SK-N-SH (cell line): Measurements from ENCODE around the gene TRAPPC12. TPM values are rescaled to one million over a fixed set of nuclear protein-coding genes. Genes with fewer than 3 reads are reported as not detected.
A peak's percentile ranks its signal among the peaks of the same experiment; 100 is the strongest.
"Not testable (repeated sequence)": the region's sequence is repeated elsewhere in the genome, so short reads cannot be mapped to it uniquely, and the experiment has no call there.

Source experiments
- CTCF ChIA-PET: fragments of 300-600, 350-600 bp; formaldehyde crosslinking; extraction: SDS; loops from one replicate; lab custom pipeline; 2021; lab: Yijun Ruan, JAX
- POLR2A ChIA-PET: fragments of 350-600 bp; sonication (Branson Sonifier 250); formaldehyde crosslinking; extraction: SDS; loops from one replicate; lab custom pipeline; 2020; ENCODE audit warnings: antibody characterized with exemption, inconsistent platforms; lab: Yijun Ruan, JAX
- DNase-seq: peaks from one replicate; pipeline ENCODE4 v3.0.0; 2012
- H2AFZ ChIP-seq: fragments of 200-600 bp; sonication (generic); 2 replicates; pipeline ENCODE4 v1.8.1; 2016; ENCODE audit warnings: antibody characterized with exemption, mild to moderate bottlenecking, low read depth
- H3F3A ChIP-seq: fragments of 200-600 bp; sonication (generic); replicated peaks from 2 replicates; pipeline ENCODE3; 2016; ENCODE audit warnings: antibody characterized with exemption, mild to moderate bottlenecking; ENCODE audit not compliant: insufficient read depth
- H3K27ac ChIP-seq, 2 experiments: fragments of 200-500 bp in 1 of 2; fragments of 200-600 bp in 1 of 2; sonication (Bioruptor generic) in 1 of 2; sonication (generic), shearing (Covaris generic) in 1 of 2; 2 replicates each; pipeline versions ENCODE4 v1.5.1 to v1.6.1; 2014 to 2016; ENCODE audit warnings: low read depth in 2 of 2, inconsistent platforms in 1 of 2, low read length in 1 of 2, mild to moderate bottlenecking in 1 of 2, mixed read lengths in 1 of 2
- H3K27me3 ChIP-seq: fragments of 200-600 bp; sonication (generic), shearing (Covaris generic); 2 replicates; pipeline ENCODE4 v1.6.1; 2016; ENCODE audit warnings: mixed run types; ENCODE audit not compliant: insufficient read depth
- H3K36me3 ChIP-seq, 2 experiments: fragments of 200-500 bp in 1 of 2; fragments of 200-600 bp in 1 of 2; sonication (Bioruptor generic) in 1 of 2; sonication (generic) in 1 of 2; replicated peaks in 1 of 2; 2 replicates each; pipeline versions ENCODE3 to v1.5.1; 2014 to 2016; ENCODE audit warnings: low read length in 1 of 2, mild to moderate bottlenecking in 1 of 2; ENCODE audit not compliant: insufficient read depth in 2 of 2, control insufficient read depth in 1 of 2
- H3K4me1 ChIP-seq, 2 experiments: fragments of 200-500 bp in 1 of 2; fragments of 200-600 bp in 1 of 2; sonication (Bioruptor generic) in 1 of 2; sonication (generic), shearing (Covaris generic) in 1 of 2; 2 replicates each; pipeline versions ENCODE4 v1.5.1 to v1.6.1; 2014 to 2016; ENCODE audit warnings: low read depth in 1 of 2, low read length in 1 of 2, mixed run types in 1 of 2; ENCODE audit not compliant: insufficient read depth in 2 of 2, control insufficient read depth in 1 of 2
- H3K4me2 ChIP-seq: fragments of 200-600 bp; sonication (generic), shearing (Covaris generic); 2 replicates; pipeline ENCODE4 v1.6.1; 2017; ENCODE audit warnings: mixed run types
- H3K4me3 ChIP-seq, 2 experiments: fragments of 200-500 bp in 1 of 2; fragments of 200-600 bp in 1 of 2; sonication (Bioruptor generic) in 1 of 2; sonication (generic), shearing (Covaris generic) in 1 of 2; 2 replicates each; pipeline versions ENCODE4 v1.5.1 to v1.8.1; 2014 to 2016; ENCODE audit warnings: low read depth in 2 of 2, inconsistent platforms in 1 of 2, low read length in 1 of 2, mild to moderate bottlenecking in 1 of 2, mixed read lengths in 1 of 2, moderate library complexity in 1 of 2
- H3K79me2 ChIP-seq: fragments of 200-600 bp; sonication (generic); 2 replicates; pipeline ENCODE4 v1.8.1; 2017; ENCODE audit warnings: mild to moderate bottlenecking; ENCODE audit not compliant: insufficient read depth
- H3K9ac ChIP-seq: fragments of 200-600 bp; sonication (generic); 2 replicates; pipeline ENCODE4 v1.6.1; 2017; ENCODE audit warnings: mixed run types
- H3K9me2 ChIP-seq: fragments of 200-600 bp; sonication (generic); 2 replicates; pipeline ENCODE4 v1.6.1; 2017; ENCODE audit warnings: mixed run types
- H3K9me3 ChIP-seq: fragments of 200-600 bp; sonication (generic); 2 replicates; pipeline ENCODE4 v1.6.1; 2017; ENCODE audit warnings: mixed run types, mild to moderate bottlenecking, moderate library complexity
- H4K20me1 ChIP-seq: fragments of 200-600 bp; sonication (generic); 2 replicates; pipeline ENCODE4 v1.6.1; 2017; ENCODE audit warnings: mild to moderate bottlenecking, mixed run types; ENCODE audit not compliant: insufficient read depth
- CHD2 ChIP-seq: fragments of 150-350 bp; IDR thresholded peaks from 2 replicates; pipeline ENCODE4 v1.6.1; 2018; ENCODE audit warnings: low read length; ENCODE audit not compliant: partially characterized antibody
- EP300 ChIP-seq, 2 experiments: IDR thresholded peaks; 2 replicates each; pipeline versions ENCODE4 v1.4.0 to v1.6.1; 2012; ENCODE audit warnings: borderline replicate concordance in 1 of 2, low read depth in 1 of 2, low read length in 1 of 2
- FOXJ3 ChIP-seq: sonication (generic); formaldehyde crosslinking; IDR thresholded peaks from 2 replicates; pipeline ENCODE4 v1.5.1; 2020; ENCODE audit warnings: mild to moderate bottlenecking, missing genetic modification reagents
- GATA2 ChIP-seq: sonication (generic); formaldehyde crosslinking; IDR thresholded peaks from 2 replicates; pipeline ENCODE4 v1.5.0; 2020; ENCODE audit warnings: mild to moderate bottlenecking, missing genetic modification reagents
- MAX ChIP-seq: IDR thresholded peaks from 2 replicates; pipeline ENCODE4 v1.4.0; 2012; ENCODE audit warnings: low read depth
- MEF2A ChIP-seq: IDR thresholded peaks from 2 replicates; pipeline ENCODE4 v1.4.0; 2012; ENCODE audit warnings: low read depth, borderline replicate concordance
- MXI1 ChIP-seq: IDR thresholded peaks from 2 replicates; pipeline ENCODE4 v1.6.1; 2012; ENCODE audit warnings: mild to moderate bottlenecking, low read depth, low read length, improper control_type of control experiment
- PBX3 ChIP-seq: IDR thresholded peaks from 2 replicates; pipeline ENCODE4; 2012
- RAD21 ChIP-seq: IDR thresholded peaks from 2 replicates; pipeline ENCODE4 v1.6.1; 2012; ENCODE audit warnings: mild to moderate bottlenecking, low read length
- RCOR1 ChIP-seq: fragments of 150-350 bp; IDR thresholded peaks from 2 replicates; pipeline ENCODE4 v1.6.1; 2017; ENCODE audit warnings: antibody characterized with exemption, low read length
- REST ChIP-seq: IDR thresholded peaks from 2 replicates; pipeline ENCODE4 v1.6.1; 2012; ENCODE audit warnings: mild to moderate bottlenecking, low read depth, low read length, moderate library complexity
- SMC3 ChIP-seq: IDR thresholded peaks from 2 replicates; pipeline ENCODE4 v1.6.1; 2012; ENCODE audit warnings: low read depth, low read length, improper control_type of control experiment
- TEAD4 ChIP-seq: IDR thresholded peaks from 2 replicates; pipeline ENCODE4 v1.4.0; 2012; ENCODE audit warnings: mild to moderate bottlenecking, borderline replicate concordance; ENCODE audit not compliant: insufficient read depth
- YY1 ChIP-seq: IDR thresholded peaks from 2 replicates; pipeline ENCODE4 v1.4.0; 2012; ENCODE audit warnings: low read depth, mild to moderate bottlenecking
- WGBS: methylation state at CpG from one replicate; pipeline ENCODE4 v1.1.6; 2017; ENCODE audit warnings: low lambda C conversion rate; 5-methylcytosine and 5-hydroxymethylcytosine counted together
- polyA plus RNA-seq, 3 experiments: library from polyadenylated mRNA; depleted of rRNA; stranded (reverse); fragments of >200 nt; gene quantifications; 2 replicates each; pipeline ENCODE4 v1.2.3, GENCODE V29; 2012

TRAPPC12 gene
- polyA plus RNA-seq, 1 of the 3 experiments (the other 2 are of a cell fraction): 83.3 TPM

GRCh38 chr2:3447789-3448317, 68.4 kb downstream of the TRAPPC12 start:
- H2AFZ ChIP-seq: no peak overlapping the region
- WGBS: 85% methylated on average over 9 of the region's 9 CpGs
- no peaks in the 10 kb centered on the region for H4K20me1 ChIP-seq
- no peak overlapping the region for H3K9ac ChIP-seq
- H3F3A ChIP-seq: no peaks in the 10 kb centered on the region
- H3K36me3 ChIP-seq: peaks cover 36 to 84% of the 10 kb centered on the region in 2 experiments
- DNase-seq: peak; percentile 91
- peaks cover 0 to 29% of the 10 kb centered on the region in 2 experiments; a peak in 2 of 4 replicates for H3K4me1 ChIP-seq
- H3K9me3 ChIP-seq: no peaks in the 10 kb centered on the region
- H3K79me2 ChIP-seq: no peaks in the 10 kb centered on the region
- no peak overlapping the region for H3K4me3 ChIP-seq
- no peak overlapping the region for H3K4me2 ChIP-seq
- no peaks in the 10 kb centered on the region for H3K27me3 ChIP-seq
- H3K27ac ChIP-seq: peak overlapping the region in 1 of 2 experiments; percentile 94; a peak in 2 of 4 replicates
- peak; percentile 31 for TF ChIP-seq CHD2
- peak; percentile 81 for TF ChIP-seq FOXJ3 (CRISPR knock-in tag)
- peak; percentile 27; the same call in 1 of the 2 replicates for TF ChIP-seq SMC3
- no peak for TF ChIP-seq TEAD4
- no peak for TF ChIP-seq YY1
- no peak for TF ChIP-seq REST
- TF ChIP-seq MXI1: peak; percentile 93
- peak; percentile 79 for TF ChIP-seq RCOR1
- TF ChIP-seq RAD21: peak; percentile 72
- peak in 1 of 2 experiments; percentile 86; a peak in 2 of 4 replicates for TF ChIP-seq EP300 (IDR thresholded peaks at IDR 0.05; ENCODE audit: borderline replicate concordance in 1 of 2, low read depth in 1 of 2, low read length in 1 of 2)
- no peak for TF ChIP-seq MAX
- TF ChIP-seq GATA2 (CRISPR knock-in tag): peak; percentile 67
- no peak for TF ChIP-seq MEF2A
- TF ChIP-seq PBX3: no peak
- CTCF ChIA-PET: interaction anchor here (0.7 to 3.1 kb wide), 14 partner anchors 11 to 270 kb away, joined by 3 to 27 read pairs (median 4); partner anchors contain the start of gene TRAPPC12
- POLR2A ChIA-PET: interaction anchor here (0.7 to 1.0 kb wide), 4 partner anchors 14 to 68 kb away, joined by 3 to 7 read pairs (median 4); partner anchors contain the start of gene TRAPPC12
- H3K9me2 ChIP-seq: no peaks in the 10 kb centered on the region

- H4K20me1 ChIP-seq, H2AFZ ChIP-seq, H3K4me3 ChIP-seq, H3K4me2 ChIP-seq, H3K9me2 ChIP-seq, H3K9me3 ChIP-seq, DNase-seq, H3F3A ChIP-seq, H3K9ac ChIP-seq, H3K27me3 ChIP-seq, H3K79me2 ChIP-seq: not testable (repeated sequence)
- Histone ChIP-seq H3K4me1 (peaks cover 0 to 29% of the 10 kb centered on the region in 2 experiments; a peak in 2 of 4 replicates), H3K36me3 (peaks cover 36 to 82% of the 10 kb centered on the region in 2 experiments), H3K27ac (peak overlapping the region in 1 of 2 experiments; percentile 94; a peak in 2 of 4 replicates)
- CTCF ChIA-PET: interaction anchor here (0.8 to 3.1 kb wide), 13 partner anchors 11 to 271 kb away, joined by 3 to 27 read pairs (median 4); partner anchors contain the start of gene TRAPPC12
- POLR2A ChIA-PET: interaction anchor here (0.7 to 1.0 kb wide), 4 partner anchors 15 to 69 kb away, joined by 3 to 7 read pairs (median 4); partner anchors contain the start of gene TRAPPC12
- 90% methylated on average over 35 of the region's 35 CpGs for WGBS
Measured at GRCh38 chr2:3448441-3448911, 69.0 kb downstream of the TRAPPC12 start.
